CD4-positive, alpha-beta T cell (primary cell): Measurements from ENCODE around the gene PLXNA2. TPM values are rescaled to one million over a fixed set of nuclear protein-coding genes. Genes with fewer than 3 reads are reported as not detected.

Experiments
- ATAC-seq: fragments of 200-7000 bp; cut with Tn5 transposase; one replicate; pipeline ENCODE4 v1.10.0; 2022; ENCODE audit warnings: mild to moderate bottlenecking; ENCODE audit not compliant: poor library complexity
- CTCF ChIA-PET: fragments of 350-600 bp; sonication (Branson Sonifier 250); formaldehyde crosslinking; loops from one replicate; lab custom pipeline; 2021; ENCODE audit warnings: antibody characterized with exemption, inconsistent platforms; lab: Charles Lee
- POLR2A ChIA-PET: fragments of 350-600 bp; sonication (Branson Sonifier 250); formaldehyde crosslinking; loops from one replicate; lab custom pipeline; 2021; ENCODE audit warnings: antibody characterized with exemption, inconsistent platforms; lab: Charles Lee
- DNase-seq, 14 experiments: peaks; one replicate each; pipeline ENCODE4 v3.0.0-alpha.2; 2013 to 2020; ENCODE audit warnings: mixed read lengths in 2 of 14
- H3K27ac ChIP-seq, 2 donors: one replicate each; pipeline versions ENCODE4 v1.5.1 to v1.7.0; 2013; ENCODE audit warnings: low read length in 2 of 2, low read depth in 1 of 2, mild to moderate bottlenecking in 1 of 2
- H3K27me3 ChIP-seq, 2 experiments: 1 replicate in 1 of 2; 2 replicates in 1 of 2; pipeline versions ENCODE4 v1.6.1 to v1.7.0; 2013; ENCODE audit warnings: low read length in 2 of 2, control low read depth in 1 of 2, mild to moderate bottlenecking in 1 of 2, moderate library complexity in 1 of 2; ENCODE audit not compliant: insufficient read depth in 2 of 2, control insufficient read depth in 1 of 2
- H3K36me3 ChIP-seq: one replicate; pipeline ENCODE4 v1.6.1; 2013; ENCODE audit warnings: low read length, control low read depth; ENCODE audit not compliant: insufficient read depth
- H3K4me1 ChIP-seq: one replicate; pipeline ENCODE4 v1.6.1; 2013; ENCODE audit warnings: low read length, control low read depth; ENCODE audit not compliant: insufficient read depth
- H3K4me3 ChIP-seq: one replicate; pipeline ENCODE4 v1.5.1; 2013; ENCODE audit warnings: mild to moderate bottlenecking, low read length, moderate library complexity
- H3K9me3 ChIP-seq, 2 experiments: 1 replicate in 1 of 2; 2 replicates in 1 of 2; pipeline versions ENCODE4 v1.6.1 to v1.7.0; 2013; ENCODE audit warnings: low read length in 2 of 2, mild to moderate bottlenecking in 2 of 2, control low read depth in 1 of 2, moderate library complexity in 1 of 2; ENCODE audit not compliant: control insufficient read depth in 1 of 2, insufficient read depth in 1 of 2
- H3K27ac Mint-ChIP-seq: one replicate; pipeline ENCODE4 v1.8.0; 2020; ENCODE audit warnings: mixed read lengths
- H3K27me3 Mint-ChIP-seq: one replicate; pipeline ENCODE4 v1.8.0; 2021; ENCODE audit warnings: mixed read lengths
- H3K36me3 Mint-ChIP-seq: one replicate; pipeline ENCODE4 v1.8.0; 2021; ENCODE audit warnings: low read depth, mixed read lengths
- H3K4me1 Mint-ChIP-seq: one replicate; pipeline ENCODE4 v1.8.0; 2021; ENCODE audit warnings: low read depth, mixed read lengths
- H3K4me3 Mint-ChIP-seq: one replicate; pipeline ENCODE4 v1.8.0; 2020; ENCODE audit warnings: mild to moderate bottlenecking, mixed read lengths
- H3K9me3 Mint-ChIP-seq: one replicate; pipeline ENCODE4 v1.8.0; 2020; ENCODE audit warnings: mixed read lengths
- intact Hi-C, 2 experiments: fragments of 100-400 bp; cut with DNase I in 1 of 2; cut with micrococcal nuclease in 1 of 2; formaldehyde crosslinking; loops; one replicate each; pipeline versions ENCODE4 v1.15.1 to v1.9.0; 2023 to 2025; cut with DNase I, micrococcal nuclease
- total RNA-seq, 174 experiments: library from RNA in 2 of 174; stranded (reverse) in 2 of 174; gene quantifications; one replicate each; pipeline ENCODE4 v1.2.3 and lab custom pipeline; 2021 to 2026
- TF ChIP-seq, protein P1 (sequence below): fragments of 200-600 bp; IDR thresholded peaks from one replicate; pipeline ENCODE4 v1.8.0; 2022; ENCODE audit warnings: antibody characterized with exemption, mild to moderate bottlenecking

PLXNA2 gene
- total RNA-seq, 2 experiments from 2014 or later = 0.75 to 0.77 TPM

DNA sequence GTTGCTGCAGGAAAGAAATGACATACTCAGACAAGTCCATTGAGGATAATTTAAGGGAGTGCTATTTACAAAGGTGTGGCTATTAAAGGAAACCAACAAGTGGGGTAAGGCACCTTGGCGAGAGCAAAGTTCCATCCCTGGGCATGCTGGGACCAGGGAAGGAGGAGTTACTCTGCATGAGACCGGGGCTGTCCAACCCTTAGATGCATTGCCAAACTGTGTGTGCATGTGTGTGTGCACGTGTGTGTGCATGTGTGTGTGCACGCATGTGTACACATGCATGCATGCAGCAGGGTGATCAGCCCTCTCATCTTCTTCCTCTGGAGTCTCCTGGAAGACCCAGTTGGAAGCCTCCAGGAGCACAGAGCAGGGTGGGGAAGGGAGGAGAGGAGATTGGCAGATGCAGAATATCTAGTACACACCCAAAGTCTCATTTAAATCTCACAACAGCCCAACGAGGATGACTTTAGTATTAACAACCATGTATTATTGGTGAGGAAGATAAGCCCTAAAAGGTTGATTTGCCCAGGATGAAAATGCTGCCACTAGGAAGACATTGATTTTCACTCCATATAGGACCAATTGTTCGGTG is 261.0 kb downstream of the PLXNA2 start:
- no peaks in the 10 kb centered on the region for H3K36me3 Mint-ChIP-seq
- H3K4me1 Mint-ChIP-seq = no peaks in the 10 kb centered on the region
- ATAC-seq = no peak
- H3K9me3 Mint-ChIP-seq = no peaks in the 10 kb centered on the region
- H3K9me3 ChIP-seq = no peaks in the 10 kb centered on the region
- H3K4me3 ChIP-seq = no peak overlapping the region
- H3K27me3 ChIP-seq = peaks cover 0 to 8% of the 10 kb centered on the region in 2 experiments
- peaks cover 18% of the 10 kb centered on the region for H3K27me3 Mint-ChIP-seq
- TF ChIP-seq, protein P1, sequence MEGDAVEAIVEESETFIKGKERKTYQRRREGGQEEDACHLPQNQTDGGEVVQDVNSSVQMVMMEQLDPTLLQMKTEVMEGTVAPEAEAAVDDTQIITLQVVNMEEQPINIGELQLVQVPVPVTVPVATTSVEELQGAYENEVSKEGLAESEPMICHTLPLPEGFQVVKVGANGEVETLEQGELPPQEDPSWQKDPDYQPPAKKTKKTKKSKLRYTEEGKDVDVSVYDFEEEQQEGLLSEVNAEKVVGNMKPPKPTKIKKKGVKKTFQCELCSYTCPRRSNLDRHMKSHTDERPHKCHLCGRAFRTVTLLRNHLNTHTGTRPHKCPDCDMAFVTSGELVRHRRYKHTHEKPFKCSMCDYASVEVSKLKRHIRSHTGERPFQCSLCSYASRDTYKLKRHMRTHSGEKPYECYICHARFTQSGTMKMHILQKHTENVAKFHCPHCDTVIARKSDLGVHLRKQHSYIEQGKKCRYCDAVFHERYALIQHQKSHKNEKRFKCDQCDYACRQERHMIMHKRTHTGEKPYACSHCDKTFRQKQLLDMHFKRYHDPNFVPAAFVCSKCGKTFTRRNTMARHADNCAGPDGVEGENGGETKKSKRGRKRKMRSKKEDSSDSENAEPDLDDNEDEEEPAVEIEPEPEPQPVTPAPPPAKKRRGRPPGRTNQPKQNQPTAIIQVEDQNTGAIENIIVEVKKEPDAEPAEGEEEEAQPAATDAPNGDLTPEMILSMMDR = no peak
- no peaks in the 10 kb centered on the region for H3K36me3 ChIP-seq
- DNase-seq = no peak
- CTCF ChIA-PET = no interaction called here
- no peak overlapping the region for H3K4me3 Mint-ChIP-seq
- H3K4me1 ChIP-seq = no peaks in the 10 kb centered on the region
- intact Hi-C loops = no loop called here
- H3K27ac Mint-ChIP-seq = no peak overlapping the region
- POLR2A ChIA-PET = no interaction called here
- no peak overlapping the region for H3K27ac ChIP-seq

DNA sequence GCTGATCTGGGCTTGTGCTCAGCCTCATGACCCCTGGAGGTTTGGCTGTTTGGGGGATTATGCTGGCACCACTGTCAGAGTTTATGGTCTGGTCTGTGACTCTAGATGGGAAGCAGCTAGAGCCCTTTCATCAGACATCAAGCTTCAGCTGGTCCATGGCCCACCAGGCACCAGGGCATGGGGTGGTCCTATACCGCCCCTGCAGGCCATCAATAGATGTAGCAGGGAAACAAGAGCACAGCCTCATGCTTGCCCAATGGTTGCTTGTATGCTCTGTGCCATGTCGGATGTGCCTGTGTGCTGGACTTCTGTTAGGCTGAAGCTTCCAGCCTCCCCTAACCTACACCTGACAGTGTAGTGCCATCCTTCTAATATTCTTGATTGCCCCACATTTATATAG is 262.2 kb downstream of the PLXNA2 start:
- Histone ChIP-seq H3K36me3 (no peaks in the 10 kb centered on the region), H3K9me3 (no peaks in the 10 kb centered on the region), H3K4me1 (no peaks in the 10 kb centered on the region), H3K27me3 (peaks cover 0 to 8% of the 10 kb centered on the region in 2 experiments), H3K27ac (no peak overlapping the region), H3K4me3 (no peak overlapping the region)
- Mint-ChIP-seq H3K4me1 (no peaks in the 10 kb centered on the region), H3K27me3 (peaks cover 18% of the 10 kb centered on the region), H3K36me3 (no peaks in the 10 kb centered on the region), H3K27ac (no peak overlapping the region), H3K9me3 (no peaks in the 10 kb centered on the region), H3K4me3 (no peak overlapping the region)
- DNase-seq (no peak), ATAC-seq (no peak)
- POLR2A ChIA-PET = no interaction called here
- CTCF ChIA-PET = no interaction called here
- intact Hi-C loops = no loop called here
- TF ChIP-seq, protein P1 = no peak

DNA sequence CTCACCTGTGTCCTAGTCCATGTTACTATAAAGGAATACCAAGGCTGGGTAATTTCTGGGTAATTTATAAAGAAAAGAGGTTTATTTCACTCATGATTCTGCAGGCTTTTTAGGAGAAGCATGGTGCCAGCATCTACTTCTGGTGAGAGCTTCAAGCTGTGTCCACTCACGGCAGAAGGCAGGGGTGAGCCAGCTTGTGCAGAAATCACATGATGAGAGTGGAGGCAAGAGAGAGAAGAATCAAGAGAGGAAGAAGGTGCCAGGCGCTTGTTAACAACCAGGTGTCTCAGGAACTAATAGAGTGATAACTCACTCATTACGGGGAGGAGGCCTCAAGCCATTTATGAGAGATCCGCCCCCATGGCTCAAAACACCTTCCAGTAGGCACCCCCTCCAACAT is 265.7 kb downstream of the PLXNA2 start:
- CTCF ChIA-PET = no interaction called here
- no peak for ATAC-seq
- H3K27me3 Mint-ChIP-seq = peaks cover 27% of the 10 kb centered on the region

More for the DNA sequence above, 265.7 kb downstream of the PLXNA2 start:
- peaks cover 0 to 8% of the 10 kb centered on the region in 2 experiments for H3K27me3 ChIP-seq
- Mint-ChIP-seq H3K4me1 (no peaks in the 10 kb centered on the region), H3K36me3 (no peaks in the 10 kb centered on the region), H3K9me3 (no peaks in the 10 kb centered on the region), H3K27ac (no peak overlapping the region), H3K4me3 (no peak overlapping the region)
- H3K9me3 ChIP-seq = no peaks in the 10 kb centered on the region
- H3K4me3 ChIP-seq = no peak overlapping the region
- no peak overlapping the region for H3K27ac ChIP-seq
- POLR2A ChIA-PET = no interaction called here
- H3K4me1 ChIP-seq = no peaks in the 10 kb centered on the region
- no peak for DNase-seq
- no peaks in the 10 kb centered on the region for H3K36me3 ChIP-seq
- TF ChIP-seq, protein P1 = no peak
- intact Hi-C loops = no loop called here
